ENCODE data around the gene LHFPL2.

LHFPL2 gene

DNA sequence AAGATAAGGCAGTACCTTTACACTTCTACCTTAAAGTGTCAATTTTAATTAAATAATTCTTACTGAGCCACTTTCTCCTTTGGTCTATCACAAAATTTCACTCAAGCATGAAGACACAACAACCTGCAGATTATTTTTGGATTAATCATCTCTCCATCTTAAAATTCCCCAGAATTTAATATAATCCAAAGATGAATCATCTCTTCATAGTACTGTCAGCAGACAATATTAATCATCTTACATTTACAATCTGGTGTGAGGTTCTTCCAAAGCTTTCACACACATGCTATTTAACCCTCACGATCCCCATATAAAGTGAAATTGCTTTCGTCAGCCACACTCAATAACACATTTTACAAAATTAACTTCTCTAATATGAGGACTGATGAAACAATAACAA is 43.0 kb downstream of the LHFPL2 start:
- DNase-seq (ENCODE audit: low read depth, low spot score): no peak
- POLR2A ChIA-PET: no interaction called here

GRCh38 chr5:78604689-78605285 is 43.8 kb downstream of the LHFPL2 start:
- CTCF ChIA-PET: no interaction called here
- DNase-seq (ENCODE audit: low read depth, low spot score): no peak
- no peak overlapping the region for H3K4me3 ChIP-seq (ENCODE audit: low read depth, low read length)
- POLR2A ChIA-PET: no interaction called here
- no peak for TF ChIP-seq CTCF (IDR thresholded peaks at IDR 0.05; ENCODE audit: insufficient read depth, low read length, missing control alignments)

More for the DNA sequence above, 43.0 kb downstream of the LHFPL2 start:
- TF ChIP-seq CTCF (IDR thresholded peaks at IDR 0.05; ENCODE audit: insufficient read depth, low read length, missing control alignments): no peak
- no peak overlapping the region for H3K4me3 ChIP-seq (ENCODE audit: low read depth, low read length)
- CTCF ChIA-PET: no interaction called here

DNA sequence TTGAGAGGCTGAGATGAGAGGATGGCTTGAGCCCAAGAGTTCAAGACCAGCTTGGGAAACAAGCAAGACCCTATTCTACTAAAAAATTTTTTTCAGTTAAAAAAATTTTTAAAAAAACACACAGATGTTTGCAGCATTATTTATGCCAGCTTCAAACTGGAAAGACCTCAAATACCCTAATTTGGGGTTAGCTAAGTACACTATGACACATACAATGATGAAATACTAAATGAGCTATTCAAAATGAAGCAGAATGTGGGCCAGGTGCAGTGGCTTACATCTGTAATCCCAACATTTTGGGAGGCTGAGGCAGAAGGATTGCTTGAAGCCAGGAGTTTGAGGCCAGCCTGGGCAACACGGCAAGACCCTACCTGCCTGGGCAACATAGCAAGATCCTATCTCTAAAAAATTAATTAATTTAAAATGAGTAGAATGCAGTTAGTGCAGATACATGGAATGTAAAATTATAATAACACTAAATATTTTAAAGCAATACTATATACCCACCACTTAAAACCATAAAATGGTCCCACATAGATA is 44.9 kb downstream of the LHFPL2 start:
- TF ChIP-seq CTCF (IDR thresholded peaks at IDR 0.05; ENCODE audit: insufficient read depth, low read length, missing control alignments): no peak
- no peak overlapping the region for H3K4me3 ChIP-seq (ENCODE audit: low read depth, low read length)
- DNase-seq (ENCODE audit: low read depth, low spot score): no peak
- CTCF ChIA-PET: no interaction called here
- POLR2A ChIA-PET: no interaction called here

GRCh38 chr5:78602400-78602799 is 46.2 kb downstream of the LHFPL2 start:
- no peak for DNase-seq (ENCODE audit: low read depth, low spot score)
- ChIA-PET CTCF (interaction anchor here (1.4 kb wide), 1 partner anchor 24 kb away, joined by 3 read pairs; no protein-coding TSS in a partner anchor), POLR2A (interaction anchor here (0.6 kb wide), 1 partner anchor 76 kb away, joined by 4 read pairs; no protein-coding TSS in a partner anchor)
- TF ChIP-seq CTCF (IDR thresholded peaks at IDR 0.05; ENCODE audit: insufficient read depth, low read length, missing control alignments): no peak
- no peak overlapping the region for H3K4me3 ChIP-seq (ENCODE audit: low read depth, low read length)

DNA sequence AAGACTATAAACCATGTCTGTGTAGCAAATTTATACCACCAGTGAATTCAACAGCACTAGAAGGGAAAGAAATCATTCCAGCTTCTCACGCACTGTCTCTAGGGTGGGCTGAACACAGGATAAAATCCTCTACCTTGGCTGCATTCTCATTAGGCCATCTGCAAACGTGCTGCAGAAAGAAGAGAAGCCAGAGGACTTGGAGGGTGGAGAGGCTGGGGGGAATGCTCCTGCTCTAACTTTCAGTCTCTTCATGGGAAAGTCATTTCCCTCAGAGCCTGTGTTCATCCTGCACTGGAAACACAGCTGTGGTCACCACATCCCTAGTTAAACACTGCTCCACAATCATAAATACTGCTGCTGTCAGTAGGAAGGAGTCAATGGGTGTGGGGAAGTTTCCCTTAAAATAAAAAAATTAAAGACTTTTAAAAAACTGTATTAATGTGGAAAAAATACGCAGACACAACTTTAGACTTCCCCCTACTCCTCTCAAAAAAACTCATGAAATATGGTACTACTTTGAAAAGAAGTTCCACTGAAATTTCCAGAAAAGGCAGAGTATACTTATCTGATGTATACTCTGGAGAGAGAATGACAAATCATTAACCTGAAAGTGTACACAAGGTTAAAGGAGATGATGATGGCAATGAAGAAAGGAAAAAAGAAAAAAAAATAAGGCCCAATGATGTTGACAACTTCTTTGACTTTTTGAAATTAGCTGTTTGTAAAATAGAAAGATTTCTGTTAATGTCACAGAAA is 46.8 kb downstream of the LHFPL2 start:
- DNase-seq (ENCODE audit: low read depth, low spot score): no peak

More for the DNA sequence above, 46.8 kb downstream of the LHFPL2 start:
- CTCF ChIA-PET: interaction anchor here (0.7 to 3.4 kb wide), 5 partner anchors 9 to 298 kb away, joined by 3 to 11 read pairs (median 3); no protein-coding TSS in a partner anchor
- no peak overlapping the region for H3K4me3 ChIP-seq (ENCODE audit: low read depth, low read length)
- POLR2A ChIA-PET: no interaction called here
- TF ChIP-seq CTCF (IDR thresholded peaks at IDR 0.05; ENCODE audit: insufficient read depth, low read length, missing control alignments): no peak

All from AG04449 (cell line).